ENCODE data around the gene TNP1. TPM values are rescaled to one million over a fixed set of nuclear protein-coding genes. Genes with fewer than 3 reads are reported as not detected.

The TNP1 gene
- total RNA-seq, 1 donor from 2014 or later = not detected

DNA sequence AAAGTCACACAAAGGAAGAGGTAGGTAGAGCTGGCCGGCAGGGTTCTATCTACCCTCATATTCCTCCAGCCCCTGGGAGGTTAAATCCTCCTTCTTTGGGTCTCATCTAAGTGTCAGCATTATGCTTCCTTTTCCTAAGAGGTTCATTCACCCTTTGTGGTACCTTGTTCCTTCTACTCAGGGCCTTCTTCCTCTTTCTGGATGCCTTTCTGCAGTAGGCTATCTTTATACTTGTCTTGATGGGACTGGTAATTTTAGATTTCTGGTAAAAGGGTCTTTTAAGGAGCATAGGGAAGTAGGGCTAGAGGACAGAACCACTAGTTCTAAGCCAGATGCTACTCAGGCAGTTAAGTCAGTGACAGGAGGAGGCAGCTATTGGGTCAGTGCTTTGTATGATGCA is 13.7 kb upstream of the TNP1 start:
- TF ChIP-seq, protein P1, sequence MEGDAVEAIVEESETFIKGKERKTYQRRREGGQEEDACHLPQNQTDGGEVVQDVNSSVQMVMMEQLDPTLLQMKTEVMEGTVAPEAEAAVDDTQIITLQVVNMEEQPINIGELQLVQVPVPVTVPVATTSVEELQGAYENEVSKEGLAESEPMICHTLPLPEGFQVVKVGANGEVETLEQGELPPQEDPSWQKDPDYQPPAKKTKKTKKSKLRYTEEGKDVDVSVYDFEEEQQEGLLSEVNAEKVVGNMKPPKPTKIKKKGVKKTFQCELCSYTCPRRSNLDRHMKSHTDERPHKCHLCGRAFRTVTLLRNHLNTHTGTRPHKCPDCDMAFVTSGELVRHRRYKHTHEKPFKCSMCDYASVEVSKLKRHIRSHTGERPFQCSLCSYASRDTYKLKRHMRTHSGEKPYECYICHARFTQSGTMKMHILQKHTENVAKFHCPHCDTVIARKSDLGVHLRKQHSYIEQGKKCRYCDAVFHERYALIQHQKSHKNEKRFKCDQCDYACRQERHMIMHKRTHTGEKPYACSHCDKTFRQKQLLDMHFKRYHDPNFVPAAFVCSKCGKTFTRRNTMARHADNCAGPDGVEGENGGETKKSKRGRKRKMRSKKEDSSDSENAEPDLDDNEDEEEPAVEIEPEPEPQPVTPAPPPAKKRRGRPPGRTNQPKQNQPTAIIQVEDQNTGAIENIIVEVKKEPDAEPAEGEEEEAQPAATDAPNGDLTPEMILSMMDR (IDR thresholded peaks at IDR 0.05; ENCODE audit: insufficient read depth, low read length, severe bottlenecking) = no peak
- FAIRE-seq (no peak), DNase-seq (ENCODE audit: low read depth) (no peak)

DNA sequence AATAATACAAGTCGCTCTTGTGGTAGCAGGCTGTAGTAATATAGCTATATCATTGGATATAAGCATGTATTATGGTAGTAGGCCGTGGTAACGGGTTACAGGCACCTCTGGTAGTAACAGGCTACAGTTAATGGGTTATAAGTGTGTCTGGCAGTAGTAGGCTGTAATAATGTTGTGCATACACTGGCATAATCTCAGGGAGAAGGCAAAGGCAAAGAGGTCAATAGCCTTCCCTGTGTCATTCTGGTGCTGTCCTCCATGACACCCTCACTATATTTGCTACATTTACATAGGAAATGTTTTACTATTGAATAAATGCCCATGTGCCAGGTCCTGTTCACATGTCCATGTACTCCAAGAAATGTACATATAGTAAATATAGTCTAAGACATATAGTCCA is 12.8 kb upstream of the TNP1 start:
- H3K36me3 ChIP-seq (ENCODE audit: control insufficient read depth, insufficient read depth, low read length) = no peaks in the 10 kb centered on the region
- DNase-seq (ENCODE audit: low read depth) (no peak), FAIRE-seq (no peak)
- H3K27me3 ChIP-seq (ENCODE audit: control insufficient read depth, insufficient read depth, low read length) = peaks cover 2% of the 10 kb centered on the region
- TF ChIP-seq, protein P1 (IDR thresholded peaks at IDR 0.05; ENCODE audit: insufficient read depth, low read length, severe bottlenecking) = no peak
- H3K4me3 ChIP-seq (ENCODE audit: low read depth, low read length) = no peak overlapping the region

More for the DNA sequence above, 13.7 kb upstream of the TNP1 start:
- H3K4me3 ChIP-seq (ENCODE audit: low read depth, low read length) = no peak overlapping the region
- no peaks in the 10 kb centered on the region for H3K36me3 ChIP-seq (ENCODE audit: control insufficient read depth, insufficient read depth, low read length)
- H3K27me3 ChIP-seq (ENCODE audit: control insufficient read depth, insufficient read depth, low read length) = peaks cover 2% of the 10 kb centered on the region

DNA sequence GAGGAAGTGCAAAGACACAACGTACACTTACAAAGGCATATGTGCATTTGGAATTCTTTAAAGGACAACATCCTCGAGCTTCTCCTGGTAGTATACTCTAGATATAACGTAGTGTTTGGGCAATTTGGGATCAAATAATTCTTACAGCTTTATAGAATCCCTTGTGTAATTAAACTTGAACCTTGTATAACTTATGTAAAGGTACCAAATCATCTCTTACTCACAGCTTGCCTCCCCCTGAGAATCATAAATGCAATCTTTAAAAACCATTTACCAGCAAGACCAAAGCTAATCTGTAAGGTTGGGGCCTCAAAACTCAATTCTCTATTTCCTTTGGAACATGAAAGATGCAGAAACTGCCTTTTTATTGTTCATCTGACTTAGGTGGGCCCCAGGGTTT is 12.2 kb upstream of the TNP1 start:
- H3K4me3 ChIP-seq (ENCODE audit: low read depth, low read length) = no peak overlapping the region
- peaks cover 2% of the 10 kb centered on the region for H3K27me3 ChIP-seq (ENCODE audit: control insufficient read depth, insufficient read depth, low read length)
- DNase-seq (ENCODE audit: low read depth) (no peak), FAIRE-seq (no peak)
- TF ChIP-seq, protein P1 (IDR thresholded peaks at IDR 0.05; ENCODE audit: insufficient read depth, low read length, severe bottlenecking) = no peak
- no peaks in the 10 kb centered on the region for H3K36me3 ChIP-seq (ENCODE audit: control insufficient read depth, insufficient read depth, low read length)

DNA sequence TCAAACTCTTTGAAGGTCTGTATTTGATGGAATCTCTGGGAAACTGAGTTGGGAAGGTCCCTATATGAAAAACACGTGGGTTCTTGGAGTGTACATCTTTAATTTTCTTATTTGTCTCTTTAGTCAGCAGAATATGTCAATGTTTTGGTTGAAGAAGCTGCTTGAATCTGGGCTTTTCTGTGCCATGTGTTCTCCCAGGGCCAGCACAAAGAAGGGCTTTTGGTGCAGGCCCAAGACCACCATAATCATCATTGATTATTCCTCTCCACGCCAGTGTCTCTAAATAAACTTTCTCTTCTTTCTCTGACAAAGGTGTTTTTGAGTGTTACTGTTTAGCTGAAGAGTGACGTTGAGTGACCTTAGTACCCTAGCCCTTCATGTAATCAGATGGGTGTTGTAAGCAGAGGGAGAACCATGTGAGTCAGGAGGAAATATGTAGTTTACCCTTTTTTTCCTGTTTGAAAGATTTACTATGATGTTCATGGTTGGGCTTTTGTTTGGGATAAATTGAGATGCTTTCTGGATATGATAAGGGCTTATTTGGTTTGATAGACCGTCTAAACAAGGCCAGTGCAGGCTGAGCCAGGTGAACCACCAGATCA is 11.6 kb upstream of the TNP1 start:
- DNase-seq (ENCODE audit: low read depth) = no peak
- no peak for FAIRE-seq
- TF ChIP-seq, protein P1 (IDR thresholded peaks at IDR 0.05; ENCODE audit: insufficient read depth, low read length, severe bottlenecking) = no peak
- Histone ChIP-seq H3K36me3 (ENCODE audit: control insufficient read depth, insufficient read depth, low read length) (no peaks in the 10 kb centered on the region), H3K4me3 (ENCODE audit: low read depth, low read length) (no peak overlapping the region), H3K27me3 (ENCODE audit: control insufficient read depth, insufficient read depth, low read length) (peaks cover 2% of the 10 kb centered on the region)

DNA sequence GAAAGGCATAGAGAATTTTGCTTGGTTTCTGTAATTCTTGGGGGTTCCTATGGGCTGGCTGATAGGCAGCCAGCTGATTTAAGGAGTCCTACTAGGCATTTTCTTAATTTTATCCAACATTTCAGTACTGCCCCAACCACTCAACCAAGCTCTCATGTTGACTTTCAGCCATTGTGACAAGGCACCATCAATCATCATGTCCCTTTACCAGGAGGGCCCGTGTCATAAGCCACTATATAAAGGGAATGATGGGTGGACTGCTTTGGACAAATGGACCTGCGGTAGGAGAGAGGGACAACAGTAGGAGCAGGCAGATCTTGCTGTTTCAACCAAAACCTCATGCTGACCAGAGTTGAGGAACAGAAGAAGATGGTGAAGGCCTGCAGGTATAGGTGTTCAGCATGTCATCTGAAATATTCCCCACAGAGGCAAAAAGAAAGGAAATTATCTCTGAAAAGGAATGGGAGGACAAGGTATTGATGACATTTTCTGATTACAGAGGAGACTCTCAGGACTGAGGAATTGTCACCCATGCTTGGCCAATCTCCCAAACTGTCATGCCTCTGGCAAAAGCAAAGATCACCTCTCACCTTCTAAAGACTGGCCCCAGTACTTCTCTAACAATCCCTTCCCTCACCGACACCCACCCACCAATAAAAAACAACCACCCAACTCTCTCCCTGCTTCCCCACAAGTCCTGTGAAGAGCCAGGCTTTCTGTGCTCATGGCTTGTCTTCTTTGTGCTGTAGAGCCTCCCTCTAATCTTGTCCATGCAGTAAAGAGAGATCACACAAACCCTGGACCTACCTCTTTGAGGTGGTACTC is 10.9 kb upstream of the TNP1 start:
- Histone ChIP-seq H3K27me3 (ENCODE audit: control insufficient read depth, insufficient read depth, low read length) (peaks cover 2% of the 10 kb centered on the region), H3K4me3 (ENCODE audit: low read depth, low read length) (no peak overlapping the region), H3K36me3 (ENCODE audit: control insufficient read depth, insufficient read depth, low read length) (no peaks in the 10 kb centered on the region)
- no peak for DNase-seq (ENCODE audit: low read depth)
- TF ChIP-seq, protein P1 (IDR thresholded peaks at IDR 0.05; ENCODE audit: insufficient read depth, low read length, severe bottlenecking) = no peak
- FAIRE-seq = no peak
